Left renal pelvis (tissue), 4 donors: ENCODE results near the gene AP3B1. TPM values are rescaled to one million over a fixed set of nuclear protein-coding genes. Genes with fewer than 3 reads are reported as not detected.

ENCODE experiments used
- DNase-seq, 4 donors: peaks; one replicate each; pipeline ENCODE4 v3.0.0-alpha.2; 2013; ENCODE audit warnings: low read depth in 4 of 4, low spot score in 3 of 4
- polyA plus RNA-seq, 4 donors: library from polyadenylated mRNA; unstranded; fragments of 120-200 nt; gene quantifications; one replicate each; pipeline ENCODE4 v1.2.1, GENCODE V29; 2013; ENCODE audit not compliant: insufficient read length in 4 of 4

The AP3B1 gene, protein sequence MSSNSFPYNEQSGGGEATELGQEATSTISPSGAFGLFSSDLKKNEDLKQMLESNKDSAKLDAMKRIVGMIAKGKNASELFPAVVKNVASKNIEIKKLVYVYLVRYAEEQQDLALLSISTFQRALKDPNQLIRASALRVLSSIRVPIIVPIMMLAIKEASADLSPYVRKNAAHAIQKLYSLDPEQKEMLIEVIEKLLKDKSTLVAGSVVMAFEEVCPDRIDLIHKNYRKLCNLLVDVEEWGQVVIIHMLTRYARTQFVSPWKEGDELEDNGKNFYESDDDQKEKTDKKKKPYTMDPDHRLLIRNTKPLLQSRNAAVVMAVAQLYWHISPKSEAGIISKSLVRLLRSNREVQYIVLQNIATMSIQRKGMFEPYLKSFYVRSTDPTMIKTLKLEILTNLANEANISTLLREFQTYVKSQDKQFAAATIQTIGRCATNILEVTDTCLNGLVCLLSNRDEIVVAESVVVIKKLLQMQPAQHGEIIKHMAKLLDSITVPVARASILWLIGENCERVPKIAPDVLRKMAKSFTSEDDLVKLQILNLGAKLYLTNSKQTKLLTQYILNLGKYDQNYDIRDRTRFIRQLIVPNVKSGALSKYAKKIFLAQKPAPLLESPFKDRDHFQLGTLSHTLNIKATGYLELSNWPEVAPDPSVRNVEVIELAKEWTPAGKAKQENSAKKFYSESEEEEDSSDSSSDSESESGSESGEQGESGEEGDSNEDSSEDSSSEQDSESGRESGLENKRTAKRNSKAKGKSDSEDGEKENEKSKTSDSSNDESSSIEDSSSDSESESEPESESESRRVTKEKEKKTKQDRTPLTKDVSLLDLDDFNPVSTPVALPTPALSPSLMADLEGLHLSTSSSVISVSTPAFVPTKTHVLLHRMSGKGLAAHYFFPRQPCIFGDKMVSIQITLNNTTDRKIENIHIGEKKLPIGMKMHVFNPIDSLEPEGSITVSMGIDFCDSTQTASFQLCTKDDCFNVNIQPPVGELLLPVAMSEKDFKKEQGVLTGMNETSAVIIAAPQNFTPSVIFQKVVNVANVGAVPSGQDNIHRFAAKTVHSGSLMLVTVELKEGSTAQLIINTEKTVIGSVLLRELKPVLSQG
- 10 to 100 TPM; 53.6 to 87.8 (median 72.2) TPM for polyA plus RNA-seq

DNA sequence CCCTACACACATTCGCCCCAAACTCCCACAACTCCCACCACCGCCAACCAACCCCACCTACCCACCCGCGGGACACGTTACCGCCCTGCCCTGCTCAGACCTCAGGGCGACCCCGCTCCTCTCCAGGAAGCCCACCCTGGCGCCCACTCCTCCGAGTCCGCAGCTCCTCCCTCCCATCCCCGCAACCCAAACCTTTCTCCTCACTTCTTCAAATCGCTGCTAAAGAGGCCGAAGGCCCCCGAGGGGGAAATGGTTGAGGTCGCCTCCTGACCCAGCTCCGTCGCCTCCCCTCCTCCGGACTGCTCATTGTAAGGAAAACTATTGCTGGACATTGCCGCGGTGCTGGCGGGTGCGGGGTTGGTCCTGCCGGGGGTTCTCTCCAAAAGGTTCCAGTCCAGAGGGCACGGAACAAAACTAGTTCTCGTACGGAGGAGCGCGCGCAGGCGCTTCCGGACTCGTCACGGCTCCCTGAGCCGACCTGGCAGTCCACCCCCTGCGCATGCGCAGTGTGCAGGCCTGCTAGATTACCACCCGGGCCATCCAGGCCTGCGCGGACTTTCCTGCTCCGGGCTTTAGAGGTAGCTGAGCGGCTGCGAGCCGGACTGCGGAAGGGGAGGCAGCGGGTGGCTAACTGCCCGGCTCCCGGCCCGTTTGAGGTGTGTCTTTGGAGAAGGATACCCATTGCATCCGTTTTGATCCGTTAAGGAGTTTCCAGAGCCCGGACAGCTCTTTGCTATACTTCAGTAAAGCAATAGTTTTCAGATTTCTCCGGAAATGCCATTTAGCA lies at the start of gene AP3B1:
AP3B1 (minus strand) TSS at position 451 of the 787 bp plus-strand sequence; CDS start at position 332, 119 bp downstream.
- peak; percentile 97 for DNase-seq

DNA sequence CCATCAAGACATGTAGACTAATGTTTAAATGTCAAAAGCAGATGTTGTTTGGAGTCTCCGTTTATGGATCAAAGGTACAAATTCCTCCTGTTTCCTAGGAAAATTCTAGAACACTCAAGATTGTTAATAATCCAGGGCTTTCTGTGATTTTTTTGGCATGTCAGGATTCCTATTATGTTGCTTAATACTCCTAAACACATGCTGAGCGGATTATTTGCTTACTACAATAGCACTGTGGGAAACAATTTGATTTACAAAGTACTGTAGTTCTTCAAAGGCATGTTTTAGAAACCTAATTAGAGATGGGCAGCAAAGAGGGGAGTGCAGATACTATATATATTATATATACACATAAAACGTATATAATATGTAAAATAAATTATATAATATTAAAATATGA lies 46.9 kb upstream of the AP3B1 start:
- no peak for DNase-seq

GRCh38 chr5:78339617-78340436 lies 45.3 kb upstream of the AP3B1 start:
- no peak for DNase-seq

GRCh38 chr5:78336698-78337097 lies 42.2 kb upstream of the AP3B1 start:
- DNase-seq: no peak

DNA sequence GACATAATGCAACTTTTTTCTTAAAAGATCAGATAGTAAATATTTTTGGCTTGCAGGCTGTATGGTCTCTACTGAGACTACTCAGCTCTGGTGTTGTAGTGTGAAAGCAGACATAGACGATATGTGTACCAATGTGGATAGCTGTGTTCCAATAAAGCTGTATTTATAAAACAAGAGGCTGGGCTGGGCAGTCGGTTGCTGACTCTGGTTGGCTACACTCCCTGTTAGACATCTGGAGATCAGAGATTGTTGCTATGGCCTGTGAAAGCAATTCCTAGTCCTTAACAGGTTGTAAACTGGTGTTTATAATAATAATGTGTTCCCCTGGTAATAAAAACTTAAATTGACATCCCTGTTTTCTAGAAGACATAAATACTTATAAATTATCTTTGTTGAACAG lies 41.5 kb upstream of the AP3B1 start:
- DNase-seq: no peak

- DNase-seq: no peak
These were observed 40.3 kb upstream of the AP3B1 start for GRCh38 chr5:78334811-78335210.

DNA sequence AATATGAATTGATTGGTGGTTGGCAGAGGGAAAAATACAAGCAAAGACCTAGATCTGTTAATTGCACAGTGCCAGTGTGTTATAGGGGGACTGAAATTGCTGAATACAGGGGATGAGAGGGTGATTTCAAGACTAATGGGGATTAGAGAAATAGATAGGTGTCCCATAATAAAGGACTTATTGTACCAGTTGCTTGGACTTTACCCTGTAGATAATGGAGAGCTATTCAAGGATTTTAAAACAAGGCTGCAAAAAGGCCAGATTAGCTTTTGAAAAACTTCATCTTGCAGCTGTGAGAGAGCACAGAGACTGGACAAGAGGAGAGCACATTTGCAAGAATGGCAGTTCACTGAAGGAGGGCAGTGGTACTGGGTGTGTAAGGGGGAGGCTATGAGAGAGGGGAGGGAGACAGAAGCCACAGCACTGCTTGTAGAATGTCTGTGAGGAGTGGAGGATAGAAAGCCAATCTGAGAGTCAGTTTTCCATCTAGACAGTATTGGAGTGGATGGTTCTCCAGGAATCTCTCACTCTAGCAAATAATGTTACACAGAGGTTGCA lies 37.1 kb upstream of the AP3B1 start:
- no peak for DNase-seq

GRCh38 chr5:78328585-78329173 lies 34.2 kb upstream of the AP3B1 start:
- DNase-seq: no peak

- no peak for DNase-seq
These were observed 33.4 kb upstream of the AP3B1 start for GRCh38 chr5:78327761-78328510.

DNA sequence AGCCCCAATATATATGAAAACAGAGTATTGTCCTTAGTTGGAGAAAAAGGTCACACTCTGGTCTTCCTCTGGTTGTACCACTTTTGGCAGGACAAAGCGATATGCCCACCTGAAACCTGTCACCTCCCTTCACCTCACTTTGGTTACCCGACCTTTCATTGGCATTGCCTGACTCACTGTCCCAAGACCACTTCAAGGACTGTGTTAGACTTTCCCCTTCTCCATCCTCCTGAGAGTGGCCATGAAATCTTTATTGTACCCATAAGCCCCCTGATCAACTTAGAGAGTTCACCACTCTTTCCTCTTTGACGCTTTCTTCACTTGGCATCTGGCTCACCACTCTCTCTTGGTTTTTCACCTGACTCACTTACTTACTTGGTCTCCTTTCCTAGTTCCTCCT lies 32.4 kb upstream of the AP3B1 start:
- DNase-seq: no peak

GRCh38 chr5:78323241-78323640 lies 28.7 kb upstream of the AP3B1 start:
- no peak for DNase-seq

DNA sequence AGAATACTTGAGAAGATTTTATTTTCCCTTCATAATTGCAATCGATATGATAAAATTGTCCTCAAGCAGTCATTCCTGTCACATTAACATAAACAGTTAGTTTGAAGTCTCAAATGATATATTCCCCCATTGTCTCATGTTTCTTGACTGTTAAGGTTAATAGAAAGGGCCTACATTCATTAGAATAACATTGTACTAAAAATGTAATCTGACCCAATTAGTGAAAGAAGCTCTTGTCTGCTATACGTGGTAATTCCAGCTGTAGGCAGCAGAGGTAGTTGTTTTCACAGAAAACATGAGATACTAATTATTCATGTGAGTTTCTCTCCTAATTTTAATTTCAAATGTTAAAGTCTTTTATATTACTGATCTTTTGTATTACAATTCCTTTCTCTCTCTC lies 25.9 kb upstream of the AP3B1 start:
- DNase-seq: no peak

DNA sequence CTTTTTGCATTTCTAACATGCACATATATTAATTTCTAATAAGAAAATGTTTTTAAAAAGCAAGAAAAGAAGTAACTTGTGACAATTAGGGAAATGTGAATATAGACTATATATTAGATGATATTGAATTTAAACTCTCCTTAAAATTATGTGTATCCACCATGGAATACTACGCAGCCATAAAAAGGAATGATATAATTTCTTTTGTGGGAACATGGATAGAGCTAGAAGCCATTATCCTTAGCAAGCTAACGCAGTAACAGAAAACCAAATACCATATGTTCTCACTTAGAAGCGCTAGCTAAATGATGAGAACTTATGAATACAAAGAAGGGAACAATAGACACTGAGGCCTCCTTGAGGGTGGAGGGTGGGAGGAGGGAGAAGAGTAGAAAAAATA lies 23.8 kb upstream of the AP3B1 start:
- DNase-seq: no peak

- DNase-seq: no peak
These were observed 23.0 kb upstream of the AP3B1 start for GRCh38 chr5:78317515-78317914.

- DNase-seq: no peak
These were observed 14.2 kb upstream of the AP3B1 start for GRCh38 chr5:78308703-78309102.

GRCh38 chr5:78300464-78301045 lies 6.1 kb upstream of the AP3B1 start:
- no peak for DNase-seq

DNA sequence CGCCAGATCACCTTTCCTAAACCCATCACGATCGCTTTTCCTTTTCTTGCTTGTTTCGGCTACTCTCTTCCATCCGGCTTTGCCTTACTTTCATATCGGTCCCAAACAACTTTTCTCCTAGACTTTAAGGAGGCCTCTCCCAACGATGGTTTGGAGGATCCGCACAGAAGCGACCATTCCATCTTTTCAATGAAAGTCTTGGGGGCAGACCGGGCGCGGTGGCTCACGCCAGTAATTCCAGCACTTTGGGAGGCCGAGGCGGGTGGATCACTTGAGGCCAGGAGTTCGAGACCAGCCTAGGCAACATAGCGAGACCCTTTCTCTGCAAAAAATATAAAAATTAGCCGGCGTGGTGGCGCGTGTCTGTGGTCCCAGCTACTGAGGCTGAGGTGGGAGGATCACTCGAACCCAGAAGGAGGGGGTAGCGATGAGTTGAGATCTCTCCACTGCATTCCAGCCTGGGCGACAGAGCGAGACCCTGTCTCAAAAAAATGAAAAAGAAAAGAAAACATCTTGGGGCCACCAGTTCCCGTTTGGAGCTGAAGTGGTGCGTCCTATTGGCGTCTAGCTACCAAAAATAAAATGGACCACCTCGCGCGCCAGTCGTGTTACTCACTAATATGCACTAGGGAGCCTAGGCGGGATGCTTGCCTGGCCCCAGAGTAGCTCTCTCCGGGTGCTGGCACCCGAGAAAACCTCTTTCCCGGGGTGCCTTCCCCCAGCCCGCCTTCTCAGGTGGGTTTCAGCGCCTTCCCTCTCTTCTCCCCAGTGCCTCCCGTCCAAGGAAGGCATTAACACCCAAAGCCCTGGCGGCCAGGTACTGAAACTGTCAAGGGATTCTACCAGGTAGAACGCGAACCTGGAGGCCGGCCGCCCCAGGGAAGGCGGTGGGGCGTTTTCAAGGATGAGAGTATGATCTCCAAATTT lies 800 bp upstream of the AP3B1 start:
- DNase-seq: no peak
